ENCODE measurements around the gene WAPL.

WAPL gene

DNA sequence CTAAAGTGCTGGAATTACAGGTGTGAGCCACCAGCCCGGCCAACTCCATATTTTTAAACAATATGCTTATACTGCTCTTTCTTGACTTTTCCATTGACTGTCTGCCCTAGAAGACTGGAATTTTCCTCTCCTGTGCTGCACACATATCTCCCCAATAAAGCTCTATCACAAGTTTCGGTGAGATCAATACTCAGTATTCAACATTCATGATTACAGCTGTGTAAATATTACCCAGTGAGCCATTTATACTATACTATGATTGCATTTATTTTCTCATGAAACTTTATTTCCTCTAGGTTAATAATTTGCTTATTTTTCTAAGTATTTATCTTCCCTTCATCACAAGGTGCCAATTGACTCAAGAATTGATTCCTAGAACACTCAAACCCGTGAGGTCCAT lies 106.5 kb downstream of the WAPL start:
- TF ChIP-seq TAF1 (IDR thresholded peaks at IDR 0.05; ENCODE audit: borderline replicate concordance, insufficient read depth, low read length): no peak
- TF ChIP-seq SIN3A (IDR thresholded peaks at IDR 0.05; ENCODE audit: borderline replicate concordance, insufficient read depth, low read length): no peak
- TF ChIP-seq, protein P1, sequence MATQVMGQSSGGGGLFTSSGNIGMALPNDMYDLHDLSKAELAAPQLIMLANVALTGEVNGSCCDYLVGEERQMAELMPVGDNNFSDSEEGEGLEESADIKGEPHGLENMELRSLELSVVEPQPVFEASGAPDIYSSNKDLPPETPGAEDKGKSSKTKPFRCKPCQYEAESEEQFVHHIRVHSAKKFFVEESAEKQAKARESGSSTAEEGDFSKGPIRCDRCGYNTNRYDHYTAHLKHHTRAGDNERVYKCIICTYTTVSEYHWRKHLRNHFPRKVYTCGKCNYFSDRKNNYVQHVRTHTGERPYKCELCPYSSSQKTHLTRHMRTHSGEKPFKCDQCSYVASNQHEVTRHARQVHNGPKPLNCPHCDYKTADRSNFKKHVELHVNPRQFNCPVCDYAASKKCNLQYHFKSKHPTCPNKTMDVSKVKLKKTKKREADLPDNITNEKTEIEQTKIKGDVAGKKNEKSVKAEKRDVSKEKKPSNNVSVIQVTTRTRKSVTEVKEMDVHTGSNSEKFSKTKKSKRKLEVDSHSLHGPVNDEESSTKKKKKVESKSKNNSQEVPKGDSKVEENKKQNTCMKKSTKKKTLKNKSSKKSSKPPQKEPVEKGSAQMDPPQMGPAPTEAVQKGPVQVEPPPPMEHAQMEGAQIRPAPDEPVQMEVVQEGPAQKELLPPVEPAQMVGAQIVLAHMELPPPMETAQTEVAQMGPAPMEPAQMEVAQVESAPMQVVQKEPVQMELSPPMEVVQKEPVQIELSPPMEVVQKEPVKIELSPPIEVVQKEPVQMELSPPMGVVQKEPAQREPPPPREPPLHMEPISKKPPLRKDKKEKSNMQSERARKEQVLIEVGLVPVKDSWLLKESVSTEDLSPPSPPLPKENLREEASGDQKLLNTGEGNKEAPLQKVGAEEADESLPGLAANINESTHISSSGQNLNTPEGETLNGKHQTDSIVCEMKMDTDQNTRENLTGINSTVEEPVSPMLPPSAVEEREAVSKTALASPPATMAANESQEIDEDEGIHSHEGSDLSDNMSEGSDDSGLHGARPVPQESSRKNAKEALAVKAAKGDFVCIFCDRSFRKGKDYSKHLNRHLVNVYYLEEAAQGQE (IDR thresholded peaks at IDR 0.05; ENCODE audit: insufficient read depth in 1 of 2, low read depth in 2 of 2, low read length in 2 of 2): no peak
- TF ChIP-seq FOXP2 (optimal IDR thresholded peaks at IDR 0.05; ENCODE audit: borderline replicate concordance, extremely low read depth, extremely low read length, insufficient read depth): no peak
- TF ChIP-seq POLR2AphosphoS5 (IDR thresholded peaks at IDR 0.05; ENCODE audit: low read depth, low read length): no peak

DNA sequence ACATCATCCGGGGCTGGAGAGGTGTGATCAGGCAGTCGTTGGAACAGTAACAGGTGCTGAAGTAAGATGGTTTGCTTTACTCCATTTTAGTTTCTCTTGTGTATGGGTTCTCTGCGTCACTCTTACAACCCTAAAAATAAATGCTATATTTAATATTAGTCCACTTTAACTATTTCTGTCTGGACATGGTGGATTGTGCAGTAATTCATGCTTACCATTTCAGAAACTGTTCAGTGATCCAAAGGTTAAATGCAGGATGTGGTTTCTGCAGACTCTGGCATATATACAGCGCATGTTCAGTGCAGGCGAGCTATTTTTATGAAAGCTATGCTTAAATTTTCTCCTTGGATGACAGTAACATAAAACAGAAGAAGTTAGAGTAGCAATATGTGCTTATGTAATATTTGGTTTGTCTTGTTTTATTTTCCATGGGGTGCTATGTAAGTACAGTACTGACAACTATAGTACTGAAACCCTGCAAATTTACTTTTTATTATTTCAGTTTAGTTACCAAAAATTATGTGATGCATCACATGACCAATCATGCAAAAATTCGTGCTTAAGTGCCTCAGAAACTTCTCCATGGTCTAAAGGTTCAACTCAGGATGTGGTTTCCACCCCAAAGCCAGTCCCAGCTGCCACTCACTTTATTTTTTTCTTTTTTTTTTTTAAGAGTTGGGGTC lies 108.4 kb downstream of the WAPL start:
- TF ChIP-seq POLR2AphosphoS5 (IDR thresholded peaks at IDR 0.05; ENCODE audit: low read depth, low read length): no peak
- TF ChIP-seq, protein P1 (IDR thresholded peaks at IDR 0.05; ENCODE audit: insufficient read depth in 1 of 2, low read depth in 2 of 2, low read length in 2 of 2): no peak
- no peak for TF ChIP-seq TAF1 (IDR thresholded peaks at IDR 0.05; ENCODE audit: borderline replicate concordance, insufficient read depth, low read length)
- no peak for TF ChIP-seq FOXP2 (optimal IDR thresholded peaks at IDR 0.05; ENCODE audit: borderline replicate concordance, extremely low read depth, extremely low read length, insufficient read depth)
- TF ChIP-seq SIN3A (IDR thresholded peaks at IDR 0.05; ENCODE audit: borderline replicate concordance, insufficient read depth, low read length): no peak

DNA sequence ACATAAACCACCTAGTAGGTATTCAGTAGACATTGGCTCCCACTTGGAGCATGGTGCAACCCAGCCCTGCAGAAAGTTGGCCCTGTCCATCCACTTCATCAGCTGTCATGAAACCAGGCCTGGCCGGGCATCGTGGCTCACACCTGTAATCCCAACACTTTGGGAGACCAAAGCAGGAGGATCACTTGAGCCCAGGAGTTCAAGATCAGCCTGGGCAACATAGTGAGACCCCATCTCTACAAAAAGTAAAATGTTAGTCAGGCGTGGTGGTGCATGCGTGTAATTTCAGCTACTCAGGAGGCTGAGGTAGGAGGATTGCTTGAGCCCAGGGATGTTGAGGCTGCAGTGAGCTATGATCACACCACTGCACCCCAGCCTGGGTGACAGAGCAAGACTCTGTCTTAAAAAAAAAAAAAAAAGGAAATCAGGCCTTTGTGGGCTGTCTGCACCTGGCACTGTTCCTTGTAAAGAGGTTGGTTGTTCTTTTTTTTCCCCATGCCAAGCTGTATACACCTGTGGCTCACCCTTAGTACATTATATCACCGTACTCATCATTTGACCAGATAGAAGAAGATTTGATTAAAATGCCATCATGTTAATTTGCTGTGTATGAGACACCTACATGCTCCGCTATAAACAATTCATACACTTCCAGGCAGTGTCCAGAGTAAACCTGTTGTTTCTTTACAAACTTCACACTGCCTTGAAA lies 109.6 kb downstream of the WAPL start:
- TF ChIP-seq SIN3A (IDR thresholded peaks at IDR 0.05; ENCODE audit: borderline replicate concordance, insufficient read depth, low read length) (no peak), FOXP2 (optimal IDR thresholded peaks at IDR 0.05; ENCODE audit: borderline replicate concordance, extremely low read depth, extremely low read length, insufficient read depth) (no peak), TAF1 (IDR thresholded peaks at IDR 0.05; ENCODE audit: borderline replicate concordance, insufficient read depth, low read length) (no peak)
- TF ChIP-seq, protein P1 (IDR thresholded peaks at IDR 0.05; ENCODE audit: insufficient read depth in 1 of 2, low read depth in 2 of 2, low read length in 2 of 2): no peak

DNA sequence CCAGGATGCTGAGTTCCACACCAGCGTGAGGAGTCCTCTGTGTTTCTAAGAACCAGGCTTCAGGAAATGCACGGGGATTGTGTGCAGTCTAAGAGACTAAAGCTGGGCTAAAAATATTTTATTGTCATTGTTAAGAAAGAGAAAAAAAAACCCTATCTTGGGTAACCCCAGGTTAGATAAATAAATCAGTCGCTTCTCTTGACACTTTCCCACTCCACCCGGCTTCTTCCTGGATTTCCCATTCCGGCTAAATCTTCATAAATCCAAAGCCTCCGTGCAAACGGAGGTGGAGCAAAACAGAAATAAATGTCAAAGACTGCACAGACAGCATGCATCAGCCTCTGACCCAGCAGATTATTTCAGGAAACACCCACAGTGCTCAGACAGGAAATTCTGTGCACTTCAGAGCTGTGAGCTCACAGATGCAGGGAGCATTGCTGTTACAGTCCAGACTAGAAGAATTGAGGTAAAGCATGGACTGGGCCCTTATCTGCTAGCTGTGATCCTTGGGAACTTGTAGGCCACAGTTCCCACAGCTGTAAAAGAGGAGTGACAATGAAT lies 110.2 kb downstream of the WAPL start:
- no peak for TF ChIP-seq TAF1 (IDR thresholded peaks at IDR 0.05; ENCODE audit: borderline replicate concordance, insufficient read depth, low read length)
- no peak for TF ChIP-seq FOXP2 (optimal IDR thresholded peaks at IDR 0.05; ENCODE audit: borderline replicate concordance, extremely low read depth, extremely low read length, insufficient read depth)
- TF ChIP-seq, protein P1 (IDR thresholded peaks at IDR 0.05; ENCODE audit: insufficient read depth in 1 of 2, low read depth in 2 of 2, low read length in 2 of 2): no peak
- TF ChIP-seq POLR2AphosphoS5 (IDR thresholded peaks at IDR 0.05; ENCODE audit: low read depth, low read length): no peak
- no peak for TF ChIP-seq SIN3A (IDR thresholded peaks at IDR 0.05; ENCODE audit: borderline replicate concordance, insufficient read depth, low read length)
